Measurements from ENCODE around the gene GSK3B.

- TF ChIP-seq ATF2 (IDR thresholded peaks at IDR 0.05; ENCODE audit: low read length): no peak
- TF ChIP-seq POLR2AphosphoS5 (IDR thresholded peaks at IDR 0.05; ENCODE audit: low read length): no peak
- no peak for TF ChIP-seq EZH2 (IDR thresholded peaks at IDR 0.05; ENCODE audit: borderline replicate concordance, control insufficient read depth, low read depth, low read length)
- TF ChIP-seq HDAC2 (IDR thresholded peaks at IDR 0.05): no peak
- TF ChIP-seq, protein P1, sequence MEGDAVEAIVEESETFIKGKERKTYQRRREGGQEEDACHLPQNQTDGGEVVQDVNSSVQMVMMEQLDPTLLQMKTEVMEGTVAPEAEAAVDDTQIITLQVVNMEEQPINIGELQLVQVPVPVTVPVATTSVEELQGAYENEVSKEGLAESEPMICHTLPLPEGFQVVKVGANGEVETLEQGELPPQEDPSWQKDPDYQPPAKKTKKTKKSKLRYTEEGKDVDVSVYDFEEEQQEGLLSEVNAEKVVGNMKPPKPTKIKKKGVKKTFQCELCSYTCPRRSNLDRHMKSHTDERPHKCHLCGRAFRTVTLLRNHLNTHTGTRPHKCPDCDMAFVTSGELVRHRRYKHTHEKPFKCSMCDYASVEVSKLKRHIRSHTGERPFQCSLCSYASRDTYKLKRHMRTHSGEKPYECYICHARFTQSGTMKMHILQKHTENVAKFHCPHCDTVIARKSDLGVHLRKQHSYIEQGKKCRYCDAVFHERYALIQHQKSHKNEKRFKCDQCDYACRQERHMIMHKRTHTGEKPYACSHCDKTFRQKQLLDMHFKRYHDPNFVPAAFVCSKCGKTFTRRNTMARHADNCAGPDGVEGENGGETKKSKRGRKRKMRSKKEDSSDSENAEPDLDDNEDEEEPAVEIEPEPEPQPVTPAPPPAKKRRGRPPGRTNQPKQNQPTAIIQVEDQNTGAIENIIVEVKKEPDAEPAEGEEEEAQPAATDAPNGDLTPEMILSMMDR (IDR thresholded peaks at IDR 0.05 in 2 of 3, conservative IDR thresholded peaks at IDR 0.05 in 1 of 3; ENCODE audit: control insufficient read depth in 2 of 3, extremely low read depth in 1 of 3, insufficient read depth in 1 of 3, low read depth in 3 of 3, low read length in 3 of 3): no peak
- no peak for TF ChIP-seq TBL1XR1 (IDR thresholded peaks at IDR 0.05; ENCODE audit: low read depth, low read length)
Measured at GRCh38 chr3:119880966-119881365, 213.3 kb downstream of the GSK3B start.
